ENCODE results near the gene CIC. TPM values are rescaled to one million over a fixed set of nuclear protein-coding genes. Genes with fewer than 3 reads are reported as not detected.

CIC gene
- total and polyA plus RNA-seq, 10 of the 15 experiments (the other 5 are each of a cell fraction or from before 2014, with no cell fraction given) = 0.18 to 50.6 (median 7.1) TPM

DNA sequence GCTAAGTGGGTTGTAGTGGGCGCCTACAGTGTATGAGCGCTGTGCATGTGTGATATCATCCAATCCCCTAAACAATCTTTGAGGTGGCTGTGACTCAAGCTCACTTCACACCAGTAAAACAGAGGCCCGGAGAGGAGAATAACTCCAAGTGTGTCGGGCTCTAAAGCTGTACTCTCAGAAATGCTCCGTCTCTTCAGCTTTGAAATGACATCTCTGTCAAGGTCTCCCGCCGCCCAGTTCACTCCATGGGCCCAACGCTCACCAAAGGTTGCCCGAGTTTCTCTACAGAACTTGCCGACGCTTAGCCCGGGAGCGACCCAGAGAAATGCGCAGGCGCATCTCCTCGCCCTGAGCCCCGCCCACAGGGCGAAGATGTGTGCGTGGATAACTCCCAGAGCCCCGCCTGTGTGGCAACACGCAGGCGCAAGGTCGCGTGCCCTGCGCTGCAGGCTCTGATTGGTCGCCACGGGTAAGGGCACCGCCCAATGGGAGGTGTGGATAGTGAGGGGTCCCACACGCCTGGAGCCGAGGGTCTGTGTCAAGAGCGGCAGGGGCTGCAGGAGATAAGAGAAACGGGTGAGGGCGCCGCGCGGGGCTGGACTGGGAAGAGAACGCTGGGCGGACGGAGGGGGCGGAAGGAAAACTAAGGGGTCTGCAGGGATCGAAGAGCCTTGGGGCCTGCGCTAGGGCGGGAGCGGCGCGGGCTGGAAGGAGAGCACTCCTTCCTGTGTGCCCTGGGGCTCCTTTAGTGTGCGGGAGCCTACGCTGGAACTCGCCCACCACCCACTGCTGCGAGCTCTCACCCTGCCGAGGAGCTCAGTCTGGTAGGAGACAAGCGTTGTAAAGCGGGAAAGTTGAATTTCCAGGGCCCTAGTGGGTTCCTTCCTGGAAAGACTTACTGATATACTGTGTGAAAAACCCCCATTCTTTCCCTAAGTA lies 49.0 kb upstream of the CIC start, which contains the start of gene ZNF526 (continued):
- TF ChIP-seq, protein P1, sequence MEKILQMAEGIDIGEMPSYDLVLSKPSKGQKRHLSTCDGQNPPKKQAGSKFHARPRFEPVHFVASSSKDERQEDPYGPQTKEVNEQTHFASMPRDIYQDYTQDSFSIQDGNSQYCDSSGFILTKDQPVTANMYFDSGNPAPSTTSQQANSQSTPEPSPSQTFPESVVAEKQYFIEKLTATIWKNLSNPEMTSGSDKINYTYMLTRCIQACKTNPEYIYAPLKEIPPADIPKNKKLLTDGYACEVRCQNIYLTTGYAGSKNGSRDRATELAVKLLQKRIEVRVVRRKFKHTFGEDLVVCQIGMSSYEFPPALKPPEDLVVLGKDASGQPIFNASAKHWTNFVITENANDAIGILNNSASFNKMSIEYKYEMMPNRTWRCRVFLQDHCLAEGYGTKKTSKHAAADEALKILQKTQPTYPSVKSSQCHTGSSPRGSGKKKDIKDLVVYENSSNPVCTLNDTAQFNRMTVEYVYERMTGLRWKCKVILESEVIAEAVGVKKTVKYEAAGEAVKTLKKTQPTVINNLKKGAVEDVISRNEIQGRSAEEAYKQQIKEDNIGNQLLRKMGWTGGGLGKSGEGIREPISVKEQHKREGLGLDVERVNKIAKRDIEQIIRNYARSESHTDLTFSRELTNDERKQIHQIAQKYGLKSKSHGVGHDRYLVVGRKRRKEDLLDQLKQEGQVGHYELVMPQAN (conservative IDR thresholded peaks at IDR 0.05) = peak; percentile 77
- TF ChIP-seq MYC (IDR thresholded peaks at IDR 0.05; ENCODE audit: insufficient read depth, insufficient read length, insufficient replicate concordance, low read length, severe bottlenecking) = no peak
- TF ChIP-seq NFYB (IDR thresholded peaks at IDR 0.05; ENCODE audit: insufficient read depth, low read depth, low read length) = peak; percentile 97
- no peak for TF ChIP-seq RBBP5 (conservative IDR thresholded peaks at IDR 0.05)
- TF ChIP-seq ZSCAN29 (IDR thresholded peaks at IDR 0.05) = no peak
- TF ChIP-seq ZNF24 (IDR thresholded peaks at IDR 0.05) = no peak
- TF ChIP-seq, protein P2, sequence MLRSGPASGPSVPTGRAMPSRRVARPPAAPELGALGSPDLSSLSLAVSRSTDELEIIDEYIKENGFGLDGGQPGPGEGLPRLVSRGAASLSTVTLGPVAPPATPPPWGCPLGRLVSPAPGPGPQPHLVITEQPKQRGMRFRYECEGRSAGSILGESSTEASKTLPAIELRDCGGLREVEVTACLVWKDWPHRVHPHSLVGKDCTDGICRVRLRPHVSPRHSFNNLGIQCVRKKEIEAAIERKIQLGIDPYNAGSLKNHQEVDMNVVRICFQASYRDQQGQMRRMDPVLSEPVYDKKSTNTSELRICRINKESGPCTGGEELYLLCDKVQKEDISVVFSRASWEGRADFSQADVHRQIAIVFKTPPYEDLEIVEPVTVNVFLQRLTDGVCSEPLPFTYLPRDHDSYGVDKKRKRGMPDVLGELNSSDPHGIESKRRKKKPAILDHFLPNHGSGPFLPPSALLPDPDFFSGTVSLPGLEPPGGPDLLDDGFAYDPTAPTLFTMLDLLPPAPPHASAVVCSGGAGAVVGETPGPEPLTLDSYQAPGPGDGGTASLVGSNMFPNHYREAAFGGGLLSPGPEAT (IDR thresholded peaks at IDR 0.05; ENCODE audit: low read depth) = peak; percentile 82
- TF ChIP-seq MXI1 (IDR thresholded peaks at IDR 0.05; ENCODE audit: low read depth, low read length) = peak; percentile 88
- TF ChIP-seq CBX3 (IDR thresholded peaks at IDR 0.05; ENCODE audit: borderline replicate concordance, low read depth) = no peak
- no peak for TF ChIP-seq SPI1 (IDR thresholded peaks at IDR 0.05; ENCODE audit: borderline replicate concordance, insufficient read depth, low read depth, low read length)
- peak; percentile 60 for TF ChIP-seq HCFC1 (IDR thresholded peaks at IDR 0.05; ENCODE audit: low read length)
- TF ChIP-seq, protein P3, sequence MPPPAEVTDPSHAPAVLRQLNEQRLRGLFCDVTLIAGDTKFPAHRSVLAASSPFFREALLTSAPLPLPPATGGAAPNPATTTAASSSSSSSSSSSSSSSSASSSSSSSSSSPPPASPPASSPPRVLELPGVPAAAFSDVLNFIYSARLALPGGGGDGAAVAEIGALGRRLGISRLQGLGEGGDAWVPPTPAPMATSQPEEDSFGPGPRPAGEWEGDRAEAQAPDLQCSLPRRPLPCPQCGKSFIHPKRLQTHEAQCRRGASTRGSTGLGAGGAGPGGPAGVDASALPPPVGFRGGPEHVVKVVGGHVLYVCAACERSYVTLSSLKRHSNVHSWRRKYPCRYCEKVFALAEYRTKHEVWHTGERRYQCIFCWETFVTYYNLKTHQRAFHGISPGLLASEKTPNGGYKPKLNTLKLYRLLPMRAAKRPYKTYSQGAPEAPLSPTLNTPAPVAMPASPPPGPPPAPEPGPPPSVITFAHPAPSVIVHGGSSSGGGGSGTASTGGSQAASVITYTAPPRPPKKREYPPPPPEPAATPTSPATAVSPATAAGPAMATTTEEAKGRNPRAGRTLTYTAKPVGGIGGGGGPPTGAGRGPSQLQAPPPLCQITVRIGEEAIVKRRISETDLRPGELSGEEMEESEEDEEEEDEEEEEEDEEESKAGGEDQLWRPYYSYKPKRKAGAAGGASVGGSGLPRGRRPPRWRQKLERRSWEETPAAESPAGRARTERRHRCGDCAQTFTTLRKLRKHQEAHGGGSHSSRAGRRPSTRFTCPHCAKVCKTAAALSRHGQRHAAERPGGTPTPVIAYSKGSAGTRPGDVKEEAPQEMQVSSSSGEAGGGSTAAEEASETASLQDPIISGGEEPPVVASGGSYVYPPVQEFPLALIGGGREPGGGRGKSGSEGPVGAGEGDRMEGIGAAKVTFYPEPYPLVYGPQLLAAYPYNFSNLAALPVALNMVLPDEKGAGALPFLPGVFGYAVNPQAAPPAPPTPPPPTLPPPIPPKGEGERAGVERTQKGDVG (CRISPR knock-in tag; IDR thresholded peaks at IDR 0.05) = no peak
- TF ChIP-seq SIN3A (IDR thresholded peaks at IDR 0.05; ENCODE audit: low read depth, low read length) = peak; percentile 79; the same call in 1 of the 2 replicates
- TF ChIP-seq, protein P4, sequence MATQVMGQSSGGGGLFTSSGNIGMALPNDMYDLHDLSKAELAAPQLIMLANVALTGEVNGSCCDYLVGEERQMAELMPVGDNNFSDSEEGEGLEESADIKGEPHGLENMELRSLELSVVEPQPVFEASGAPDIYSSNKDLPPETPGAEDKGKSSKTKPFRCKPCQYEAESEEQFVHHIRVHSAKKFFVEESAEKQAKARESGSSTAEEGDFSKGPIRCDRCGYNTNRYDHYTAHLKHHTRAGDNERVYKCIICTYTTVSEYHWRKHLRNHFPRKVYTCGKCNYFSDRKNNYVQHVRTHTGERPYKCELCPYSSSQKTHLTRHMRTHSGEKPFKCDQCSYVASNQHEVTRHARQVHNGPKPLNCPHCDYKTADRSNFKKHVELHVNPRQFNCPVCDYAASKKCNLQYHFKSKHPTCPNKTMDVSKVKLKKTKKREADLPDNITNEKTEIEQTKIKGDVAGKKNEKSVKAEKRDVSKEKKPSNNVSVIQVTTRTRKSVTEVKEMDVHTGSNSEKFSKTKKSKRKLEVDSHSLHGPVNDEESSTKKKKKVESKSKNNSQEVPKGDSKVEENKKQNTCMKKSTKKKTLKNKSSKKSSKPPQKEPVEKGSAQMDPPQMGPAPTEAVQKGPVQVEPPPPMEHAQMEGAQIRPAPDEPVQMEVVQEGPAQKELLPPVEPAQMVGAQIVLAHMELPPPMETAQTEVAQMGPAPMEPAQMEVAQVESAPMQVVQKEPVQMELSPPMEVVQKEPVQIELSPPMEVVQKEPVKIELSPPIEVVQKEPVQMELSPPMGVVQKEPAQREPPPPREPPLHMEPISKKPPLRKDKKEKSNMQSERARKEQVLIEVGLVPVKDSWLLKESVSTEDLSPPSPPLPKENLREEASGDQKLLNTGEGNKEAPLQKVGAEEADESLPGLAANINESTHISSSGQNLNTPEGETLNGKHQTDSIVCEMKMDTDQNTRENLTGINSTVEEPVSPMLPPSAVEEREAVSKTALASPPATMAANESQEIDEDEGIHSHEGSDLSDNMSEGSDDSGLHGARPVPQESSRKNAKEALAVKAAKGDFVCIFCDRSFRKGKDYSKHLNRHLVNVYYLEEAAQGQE (IDR thresholded peaks at IDR 0.05; ENCODE audit: low read depth, low read length) = no peak; the same call in 1 of the 2 replicates
- no peak for TF ChIP-seq SMAD1 (IDR thresholded peaks at IDR 0.05; ENCODE audit: low read depth, partially characterized antibody)

Data from GM12878 (cell line).